ENCODE measurements around the gene KRTAP12-1. TPM values are rescaled to one million over a fixed set of nuclear protein-coding genes. Genes with fewer than 3 reads are reported as not detected.
A peak's percentile ranks its signal among the peaks of the same experiment; 100 is the strongest.
"Not testable (repeated sequence)": the region's sequence is repeated elsewhere in the genome, so short reads cannot be mapped to it uniquely, and the experiment has no call there.

Gene KRTAP12-1
- total RNA-seq, 6 donors from 2014 or later, result not detected

DNA sequence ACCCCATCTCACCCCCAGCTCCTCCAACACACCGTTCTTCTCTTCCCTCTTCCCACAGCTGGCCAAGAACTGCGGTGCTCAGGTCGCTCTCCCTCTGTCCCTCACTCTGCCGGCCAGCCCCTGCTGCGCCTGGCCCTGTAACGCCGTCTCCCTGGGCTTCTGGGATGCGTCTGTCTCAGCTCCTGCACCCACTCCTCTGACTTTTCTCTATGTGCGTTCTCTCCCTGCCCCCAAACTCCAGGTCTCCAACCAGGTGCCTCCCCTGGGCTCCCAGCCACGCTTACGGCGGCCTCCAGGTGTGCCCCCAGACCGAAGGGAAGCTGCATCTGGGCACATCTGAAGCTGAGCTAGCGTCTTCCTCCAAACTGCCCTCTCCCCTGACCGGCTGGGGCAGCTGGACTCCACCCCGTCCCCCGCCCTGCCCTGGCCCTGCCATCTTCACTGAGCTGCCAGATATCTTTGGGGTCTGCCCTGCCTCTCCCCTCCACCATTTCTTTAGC, 17.6 kb upstream of the KRTAP12-1 start:
- Histone ChIP-seq H3K9me3 (no peaks in the 10 kb centered on the region), H3K36me3 (no peaks in the 10 kb centered on the region), H3K27ac (no peak overlapping the region), H3K4me3 (no peak overlapping the region), H3K27me3 (peaks cover 0 to 14% (median 2%) of the 10 kb centered on the region in 4 donors), H3K4me1 (no peaks in the 10 kb centered on the region)
- DNase-seq (peak in 1 of 2 donors; percentile 50), ATAC-seq (ENCODE audit: low FRiP score in 2 of 2) (no peak)
- no peak for TF ChIP-seq CTCF (IDR thresholded peaks at IDR 0.05)
- no peak for TF ChIP-seq POLR2AphosphoS5 (IDR thresholded peaks at IDR 0.05)
- no peak for TF ChIP-seq POLR2A (IDR thresholded peaks at IDR 0.05)
- TF ChIP-seq EP300 (IDR thresholded peaks at IDR 0.05), result no peak
- WGBS, 2 donors, result 66 to 68% methylated on average over 17 of the region's 17 CpGs

GRCh38 chr21:44697811-44698734, 16.1 kb upstream of the KRTAP12-1 start:
- peak in 1 of 2 donors; percentile 80 for DNase-seq
- no peak overlapping the region for H3K4me3 ChIP-seq
- ATAC-seq (ENCODE audit: low FRiP score in 2 of 2), result no peak
- 37 to 50% methylated on average over 10 to 35 of the region's 35 CpGs for WGBS, 2 donors
- TF ChIP-seq CTCF (IDR thresholded peaks at IDR 0.05), result no peak
- no peak for TF ChIP-seq EP300 (IDR thresholded peaks at IDR 0.05)
- no peak for TF ChIP-seq POLR2AphosphoS5 (IDR thresholded peaks at IDR 0.05)
- TF ChIP-seq POLR2A (IDR thresholded peaks at IDR 0.05), result no peak
- H3K27ac ChIP-seq, result no peak overlapping the region
- peaks cover 0 to 10% (median 6%) of the 10 kb centered on the region in 4 donors for H3K9me3 ChIP-seq
- H3K36me3 ChIP-seq, result no peaks in the 10 kb centered on the region
- H3K27me3 ChIP-seq, result peaks cover 0 to 2% (median under 1%) of the 10 kb centered on the region in 4 donors
- no peaks in the 10 kb centered on the region for H3K4me1 ChIP-seq

GRCh38 chr21:44697172-44697810, 15.3 kb upstream of the KRTAP12-1 start, which contains the start of gene KRTAP10-12:
TSS of gene KRTAP10-12 (plus strand) at chr21:44697172. CDS start at chr21:44697202, 30 bp downstream.
- not testable (repeated sequence) for H3K4me3 ChIP-seq; H3K27ac ChIP-seq; ATAC-seq (ENCODE audit: low FRiP score in 2 of 2); H3K27me3 ChIP-seq; H3K36me3 ChIP-seq; H3K4me1 ChIP-seq
- peaks cover 0 to 15% (median 12%) of the 10 kb centered on the region in 4 donors for H3K9me3 ChIP-seq
- WGBS, 2 donors, result 42 to 54% methylated on average over 7 to 10 of the region's 21 CpGs
- peak in 1 of 2 donors; percentile 50 for DNase-seq

DNA sequence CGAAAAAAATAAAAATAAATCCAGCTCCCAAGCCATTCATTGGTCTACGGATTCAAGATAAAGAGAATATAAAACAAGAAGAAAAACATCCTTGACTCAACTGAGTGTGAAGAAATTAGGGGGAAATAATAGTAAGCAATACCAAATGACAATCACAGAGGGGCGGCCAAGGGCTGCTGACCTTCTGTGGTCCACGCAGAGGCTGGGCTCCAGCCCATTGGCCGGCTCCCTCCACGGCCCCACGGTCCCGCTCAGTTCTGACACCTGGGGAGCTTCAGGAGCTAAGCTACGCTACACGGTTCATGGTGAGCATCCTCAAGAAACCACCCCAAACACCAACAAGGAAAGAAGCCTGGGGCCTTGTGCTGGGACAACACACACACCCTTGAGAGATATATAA, 14.6 kb upstream of the KRTAP12-1 start:
- Histone ChIP-seq H3K4me3 (no peak overlapping the region), H3K27me3 (no peaks in the 10 kb centered on the region), H3K4me1 (no peaks in the 10 kb centered on the region), H3K36me3 (no peaks in the 10 kb centered on the region), H3K27ac (no peak overlapping the region), H3K9me3 (peaks cover 0 to 15% (median 13%) of the 10 kb centered on the region in 4 donors)
- TF ChIP-seq POLR2A (IDR thresholded peaks at IDR 0.05) (no peak), CTCF (IDR thresholded peaks at IDR 0.05) (no peak), EP300 (IDR thresholded peaks at IDR 0.05) (no peak), POLR2AphosphoS5 (IDR thresholded peaks at IDR 0.05) (no peak)
- ATAC-seq (ENCODE audit: low FRiP score in 2 of 2) (peak in 1 of 2 donors; percentile 24), DNase-seq (peak in 1 of 2 donors; percentile 50)
- 69 to 72% methylated on average over 10 of the region's 10 CpGs for WGBS, 2 donors

DNA sequence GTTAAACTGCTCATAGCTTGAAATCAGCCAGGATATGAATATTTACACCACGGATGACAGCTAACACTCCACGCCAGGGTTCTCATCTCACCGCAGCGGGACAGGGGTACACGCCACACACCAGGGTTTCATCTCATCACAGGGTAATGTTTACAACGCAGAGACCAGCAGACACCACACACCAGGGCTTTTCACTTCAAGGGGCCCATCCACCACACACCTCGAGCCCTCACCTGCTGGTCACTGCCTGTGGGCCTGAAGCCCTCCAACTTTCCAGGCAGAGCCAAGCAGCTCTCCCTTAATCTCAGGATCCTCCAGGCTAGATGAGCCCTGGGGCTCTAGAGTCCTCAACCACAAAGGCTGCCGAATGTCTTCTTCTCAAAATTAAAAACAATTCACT, 13.7 kb upstream of the KRTAP12-1 start:
- no peaks in the 10 kb centered on the region for H3K36me3 ChIP-seq
- H3K9me3 ChIP-seq, result peaks cover 0 to 15% (median 13%) of the 10 kb centered on the region in 4 donors
- H3K4me1 ChIP-seq, result no peaks in the 10 kb centered on the region
- no peak overlapping the region for H3K27ac ChIP-seq
- no peaks in the 10 kb centered on the region for H3K27me3 ChIP-seq
- no peak overlapping the region for H3K4me3 ChIP-seq
- WGBS, 2 donors, result 78 to 83% methylated on average over 8 of the region's 8 CpGs
- no peak for DNase-seq
- TF ChIP-seq POLR2AphosphoS5 (IDR thresholded peaks at IDR 0.05), result no peak
- no peak for ATAC-seq (ENCODE audit: low FRiP score in 2 of 2)

Data from upper lobe of left lung (tissue), 6 donors.